ENCODE results near the gene STARD6.
"Not testable (repeated sequence)": the region's sequence is repeated elsewhere in the genome, so short reads cannot be mapped to it uniquely, and the experiment has no call there.

Gene STARD6

DNA sequence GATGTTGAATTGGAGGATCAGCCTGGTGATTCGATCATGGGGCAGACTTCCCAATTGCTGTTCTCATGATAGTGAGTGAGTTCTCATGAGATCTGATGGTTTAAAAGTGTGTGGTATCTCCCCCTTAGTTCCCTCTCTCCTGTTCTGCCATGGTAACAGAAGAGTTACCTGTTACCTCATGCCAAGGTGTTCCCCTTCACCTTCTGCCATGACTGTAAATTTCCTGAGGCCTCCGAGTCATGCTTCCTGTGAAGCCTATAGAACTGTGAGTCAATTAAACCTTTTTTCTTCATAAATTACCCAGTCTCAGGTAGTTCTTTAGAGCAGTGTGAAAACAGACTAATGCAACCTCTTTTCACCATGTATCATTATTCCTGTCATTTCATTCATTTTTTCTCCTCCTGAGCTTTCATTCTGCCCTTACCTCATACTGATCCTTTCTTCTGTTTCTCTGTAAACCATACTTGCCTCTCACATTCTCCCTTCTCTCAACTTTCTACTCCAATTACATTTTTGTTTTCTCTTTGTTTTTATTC is 22.0 kb downstream of the STARD6 start:
- no peak for DNase-seq

DNA sequence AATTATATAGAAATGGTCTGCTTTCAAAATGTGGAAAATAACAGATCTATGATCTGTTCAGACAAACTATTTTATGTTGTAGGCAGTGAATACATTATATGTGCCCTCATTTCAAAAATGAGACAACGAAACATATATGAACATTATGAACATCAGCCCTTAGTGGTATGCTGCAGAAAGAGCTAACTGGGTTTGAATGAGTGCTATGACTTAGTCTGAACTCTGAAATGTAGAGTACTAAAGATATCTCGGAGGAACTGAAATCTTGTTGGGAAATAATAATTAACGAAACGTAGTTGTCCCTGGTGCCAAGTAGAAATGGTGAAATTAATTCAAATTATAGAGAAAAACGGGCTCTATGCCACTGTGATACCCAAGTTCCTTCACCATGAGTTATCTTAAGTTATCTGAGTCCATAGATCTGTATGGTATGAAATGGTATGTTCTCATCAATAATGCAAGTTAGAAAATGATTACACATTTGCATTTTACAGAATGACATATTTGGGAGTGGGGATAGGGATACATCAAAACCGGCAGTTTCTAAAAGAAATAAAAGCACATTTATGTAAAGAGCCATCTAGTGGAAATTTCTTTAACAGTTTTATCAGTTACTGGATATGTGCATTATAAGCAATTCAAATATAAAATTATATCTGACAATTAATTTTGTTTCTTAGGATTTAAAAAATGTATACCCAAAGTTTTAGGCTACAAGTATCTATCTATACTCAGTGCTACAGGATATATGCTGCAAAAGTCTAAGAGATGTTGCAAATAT is 26.7 kb downstream of the STARD6 start:
- DNase-seq: no peak

DNA sequence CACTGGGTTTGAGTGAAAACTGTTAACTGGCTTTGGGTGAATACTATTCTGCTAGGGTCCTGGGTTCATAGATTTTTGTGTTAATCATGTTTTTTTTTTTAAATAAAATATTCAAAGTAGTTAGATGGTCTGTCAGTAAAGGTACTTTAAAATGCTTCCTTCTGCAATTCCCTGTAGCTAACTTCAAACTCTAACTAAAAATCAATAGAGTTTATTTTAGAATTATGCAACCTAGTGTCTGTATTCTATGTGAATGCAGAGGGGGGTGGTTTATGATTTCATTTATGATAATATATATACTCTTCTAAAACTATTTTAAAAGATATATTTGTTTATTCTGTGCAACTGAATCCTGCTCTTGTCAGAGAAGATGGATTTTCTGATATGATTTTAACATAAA is 27.9 kb downstream of the STARD6 start:
- DNase-seq: no peak

DNA sequence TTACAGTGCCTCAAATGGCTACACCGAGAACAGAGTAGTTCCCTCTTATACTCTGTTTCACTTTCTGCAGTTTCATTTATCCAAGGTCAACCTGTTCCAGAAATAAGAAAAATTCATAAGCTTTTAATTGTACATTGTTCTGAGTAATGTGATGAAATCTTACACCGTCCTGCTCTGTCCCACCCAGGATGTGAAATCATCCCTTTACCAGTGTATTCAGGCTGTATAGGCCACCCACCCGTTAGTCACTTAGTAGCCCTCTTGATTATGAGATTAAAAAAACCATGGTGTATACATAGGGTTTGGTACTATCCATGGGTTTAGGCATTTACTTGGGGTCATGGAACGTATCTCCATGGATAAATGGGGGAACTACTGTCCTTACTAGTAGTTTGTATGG is 29.8 kb downstream of the STARD6 start:
- no peak for DNase-seq

DNA sequence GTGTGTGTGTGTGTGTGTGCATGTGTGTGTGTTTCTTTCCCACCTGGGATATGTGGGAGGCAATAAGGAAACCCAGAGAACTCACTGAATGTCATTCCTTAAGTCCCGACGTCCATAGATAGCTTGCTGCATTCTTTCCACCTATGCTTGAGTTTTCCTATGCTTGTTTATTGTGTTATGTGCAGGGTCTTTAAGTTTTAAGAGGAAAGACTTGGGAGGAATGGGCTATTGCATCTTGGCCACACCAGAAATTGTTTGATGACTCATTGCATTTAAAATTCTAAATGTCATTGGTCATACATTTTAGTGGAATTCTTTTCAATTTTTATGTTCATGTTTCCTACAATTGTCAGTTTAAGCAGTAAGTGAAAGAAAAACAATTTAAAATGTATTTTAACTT is 33.7 kb downstream of the STARD6 start:
- no peak for DNase-seq

DNA sequence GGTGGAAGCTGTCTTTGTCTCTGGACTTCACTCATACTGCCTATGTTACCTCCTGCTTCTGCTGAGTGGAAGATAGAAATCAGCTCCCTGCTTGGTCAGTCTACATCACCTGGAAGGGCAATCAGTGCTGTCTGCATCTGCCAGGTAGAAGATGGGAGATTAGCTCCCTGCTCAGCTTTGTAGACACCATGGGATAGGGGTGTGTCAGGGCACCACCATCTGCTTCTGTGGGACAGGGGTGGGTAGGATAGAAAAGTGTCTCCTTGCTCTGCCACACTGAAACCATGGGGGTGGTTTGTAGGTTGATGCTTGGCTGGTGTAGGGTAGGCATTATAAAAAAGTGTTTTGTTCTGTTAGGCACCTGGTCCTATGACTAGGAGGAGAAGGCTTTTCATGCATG is 34.1 kb downstream of the STARD6 start:
- no peak for DNase-seq

DNA sequence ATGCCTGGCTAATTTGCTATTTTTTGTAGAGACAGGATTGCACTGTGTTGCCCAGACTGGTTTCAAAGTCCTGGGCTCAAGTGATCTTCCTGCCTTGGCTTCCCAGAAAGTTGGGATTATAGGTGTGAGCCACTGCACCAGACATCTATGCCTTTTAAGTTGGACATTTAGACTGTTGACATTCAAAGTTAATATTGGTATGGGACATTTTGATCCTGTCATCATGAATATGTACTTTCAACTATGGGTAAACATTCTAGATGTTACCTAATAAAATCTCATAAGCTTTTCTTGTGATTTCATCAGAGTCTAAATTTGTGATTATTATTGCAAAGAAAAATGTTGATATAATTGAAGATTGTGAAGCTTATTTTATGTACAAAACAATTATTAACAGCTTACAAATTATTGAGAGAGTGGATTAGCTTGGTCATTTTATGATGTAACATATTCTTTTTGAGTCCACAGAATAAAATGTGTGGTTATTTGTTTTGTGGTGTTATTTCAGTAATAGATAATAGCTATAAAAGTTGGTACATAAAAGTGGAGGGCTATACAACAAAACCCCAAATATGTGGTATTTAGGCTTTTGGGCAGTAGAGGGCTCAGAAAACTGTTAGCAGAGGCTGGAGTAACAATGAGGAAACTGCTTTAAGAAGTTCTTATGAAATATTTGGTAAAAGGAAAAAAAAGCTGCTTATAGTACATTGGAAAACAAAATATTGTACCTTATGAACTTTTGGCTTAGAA is 41.4 kb downstream of the STARD6 start:
- DNase-seq: no peak

DNA sequence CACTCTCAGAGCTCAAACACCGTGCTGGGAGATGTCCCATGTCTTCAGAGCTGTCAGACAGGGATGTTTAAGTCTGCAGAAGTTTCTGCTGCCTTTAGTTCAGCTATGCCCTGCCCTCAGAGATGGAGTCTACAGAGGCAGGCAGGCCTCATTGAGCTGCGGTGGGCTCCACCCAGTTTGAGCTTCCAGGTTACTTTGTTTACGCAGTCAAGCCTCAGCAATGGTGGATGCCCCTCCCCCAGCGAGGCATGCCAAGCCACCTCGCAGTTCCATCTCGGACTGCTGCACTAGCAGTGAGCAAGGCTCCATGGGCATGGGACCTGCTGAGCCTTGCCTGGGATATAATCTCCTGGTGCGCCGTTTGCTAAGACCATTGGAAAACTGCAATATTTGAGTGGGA is 48.1 kb downstream of the STARD6 start:
- DNase-seq: not testable (repeated sequence)

DNA sequence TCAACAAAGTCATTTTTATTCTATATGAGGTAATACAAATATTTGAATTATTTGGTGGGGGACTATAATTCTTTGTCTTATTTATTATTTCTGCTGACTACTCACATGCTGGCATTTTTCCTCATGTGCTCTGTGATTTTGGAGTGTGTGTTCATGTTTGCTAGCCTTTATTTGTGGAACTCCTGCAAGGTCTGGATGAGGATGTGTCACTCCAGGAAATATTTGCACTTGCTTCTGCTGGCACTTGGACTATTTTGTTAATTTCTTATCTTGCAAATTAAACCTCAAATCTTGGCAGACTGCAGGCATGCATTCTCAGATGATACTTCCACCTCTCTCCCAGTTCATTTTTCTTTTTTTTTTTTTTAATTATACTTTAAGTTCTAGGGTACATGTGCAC is 54.2 kb downstream of the STARD6 start:
- DNase-seq: no peak

DNA sequence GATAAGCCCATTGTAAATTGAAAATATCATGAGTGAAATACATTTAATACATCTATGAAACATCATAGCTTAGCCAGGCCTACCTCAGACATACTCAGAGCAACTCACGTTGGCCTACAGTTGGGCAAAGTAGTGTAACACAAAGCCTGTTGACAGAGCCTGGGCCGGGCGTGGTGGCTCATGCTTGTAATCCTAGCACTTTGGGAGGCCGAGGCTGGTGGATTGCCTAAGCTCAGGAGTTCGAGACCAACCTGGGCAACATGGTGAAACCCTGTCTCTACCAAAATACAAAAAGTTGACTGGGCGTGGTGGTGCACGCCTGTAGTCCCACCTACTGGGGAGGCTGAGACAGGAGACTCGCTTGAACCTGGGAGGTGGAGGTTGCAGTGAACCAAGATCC is 58.7 kb downstream of the STARD6 start:
- DNase-seq: not testable (repeated sequence)

DNA sequence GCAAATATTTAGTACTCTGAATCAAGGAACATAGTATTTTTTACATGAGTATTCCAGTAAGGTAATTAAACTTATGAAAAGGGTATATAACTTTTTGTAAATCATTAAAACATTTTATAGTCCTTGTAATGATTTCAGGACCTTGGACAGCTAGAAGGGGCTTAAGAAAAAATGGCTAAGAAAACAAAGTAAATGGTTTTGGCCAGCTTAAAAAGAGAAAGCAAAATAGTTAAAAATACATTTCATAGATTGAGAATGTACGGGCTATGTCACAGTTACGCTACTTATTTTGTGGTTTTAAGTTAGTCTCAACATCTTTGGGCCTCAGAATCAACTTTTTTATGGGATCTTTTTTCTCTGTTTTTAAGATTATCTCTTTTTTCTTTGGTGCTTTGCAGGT is 61.6 kb downstream of the STARD6 start:
- no peak for DNase-seq

DNA sequence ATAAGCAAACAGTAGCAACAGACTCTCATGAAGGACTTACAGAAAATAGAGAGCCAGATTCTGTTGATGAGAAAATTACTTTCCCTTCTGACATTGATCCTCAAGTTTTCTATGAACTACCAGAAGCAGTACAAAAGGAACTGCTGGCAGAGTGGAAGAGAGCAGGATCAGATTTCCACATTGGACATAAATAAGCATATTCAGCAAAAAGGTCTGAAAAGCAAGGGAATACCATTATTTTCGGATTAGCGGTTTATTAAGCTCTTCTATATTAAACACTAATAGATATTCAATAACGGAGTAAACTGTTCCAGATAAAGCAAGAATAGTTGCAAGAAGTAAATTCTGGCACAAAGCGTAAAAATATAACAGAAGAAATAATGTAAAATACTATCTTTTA is 63.4 kb downstream of the STARD6 start:
- DNase-seq: no peak

DNA sequence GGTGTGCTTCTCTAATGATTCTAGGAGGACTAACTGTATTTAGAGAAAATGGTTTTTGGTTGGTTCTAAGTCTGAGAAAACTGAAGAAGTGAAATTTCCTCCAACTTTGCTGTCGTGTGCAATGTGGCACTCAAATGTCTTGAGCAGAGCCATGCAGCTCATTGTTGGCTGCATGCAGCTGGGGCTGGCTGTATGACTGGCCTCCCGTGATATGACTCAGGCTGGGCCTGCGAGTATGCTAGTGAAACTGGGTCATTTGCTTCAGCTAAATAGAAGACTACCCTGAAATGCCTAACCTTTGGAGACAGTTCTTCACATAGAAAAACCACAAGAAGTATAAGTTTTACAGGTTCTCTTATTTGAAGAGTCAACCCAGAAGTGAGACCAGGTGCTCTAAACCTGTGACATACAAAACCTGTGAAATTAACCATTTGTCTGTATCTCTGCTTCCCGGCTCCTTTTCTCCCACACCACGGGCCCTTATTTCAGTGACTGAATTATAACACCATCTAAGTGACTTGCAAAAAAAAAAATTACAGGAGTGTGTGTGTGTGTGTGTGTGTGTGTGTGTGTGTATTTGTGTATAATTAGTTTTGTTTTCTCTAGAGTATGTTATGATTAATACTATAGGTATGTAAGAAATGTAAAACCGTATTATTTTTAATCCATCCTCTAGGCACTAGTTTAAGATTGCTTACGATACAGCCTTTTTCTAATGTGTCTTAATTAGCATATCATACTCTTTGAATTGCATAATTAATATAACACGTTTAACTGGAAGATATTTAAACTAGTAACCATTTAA is 72.5 kb downstream of the STARD6 start:
- peak in 1 of 14 donors; percentile 7 for DNase-seq

DNA sequence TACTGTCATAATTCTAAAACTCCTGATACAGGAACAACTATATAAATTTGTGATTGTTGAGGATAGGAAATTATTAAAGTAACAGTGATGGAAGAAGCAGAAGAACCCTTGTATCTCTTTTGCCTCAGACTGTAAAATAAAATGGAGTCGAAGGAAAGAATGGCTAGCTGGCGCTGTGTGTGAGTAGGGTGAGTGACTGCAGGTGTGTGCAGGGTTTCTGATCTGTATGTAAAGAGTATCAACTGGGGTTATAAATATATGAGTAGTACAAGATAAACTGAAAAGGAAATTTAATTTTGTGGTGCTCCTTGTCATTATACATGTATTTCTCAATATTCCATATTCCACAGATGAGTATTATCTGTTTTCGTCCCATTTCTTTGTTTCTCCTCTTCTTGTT is 73.1 kb downstream of the STARD6 start:
- no peak for DNase-seq

DNA sequence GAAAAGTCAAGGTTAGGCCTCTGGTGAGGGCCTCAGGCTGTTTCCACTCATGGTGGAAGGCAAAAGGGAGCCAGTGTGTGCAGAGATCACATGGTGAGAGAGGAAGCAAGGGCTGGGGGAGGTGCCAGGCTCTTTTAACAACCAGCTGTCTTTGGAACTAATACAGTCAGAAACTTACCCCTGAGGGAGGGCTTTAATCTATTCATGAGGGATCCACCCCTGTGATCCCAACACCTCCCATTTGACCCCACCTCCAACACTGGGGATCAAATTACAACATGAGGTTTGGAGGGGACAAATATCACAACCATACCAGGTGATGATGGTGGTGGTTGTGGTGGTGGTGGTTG is 77.5 kb downstream of the STARD6 start:
- no peak for DNase-seq

DNA sequence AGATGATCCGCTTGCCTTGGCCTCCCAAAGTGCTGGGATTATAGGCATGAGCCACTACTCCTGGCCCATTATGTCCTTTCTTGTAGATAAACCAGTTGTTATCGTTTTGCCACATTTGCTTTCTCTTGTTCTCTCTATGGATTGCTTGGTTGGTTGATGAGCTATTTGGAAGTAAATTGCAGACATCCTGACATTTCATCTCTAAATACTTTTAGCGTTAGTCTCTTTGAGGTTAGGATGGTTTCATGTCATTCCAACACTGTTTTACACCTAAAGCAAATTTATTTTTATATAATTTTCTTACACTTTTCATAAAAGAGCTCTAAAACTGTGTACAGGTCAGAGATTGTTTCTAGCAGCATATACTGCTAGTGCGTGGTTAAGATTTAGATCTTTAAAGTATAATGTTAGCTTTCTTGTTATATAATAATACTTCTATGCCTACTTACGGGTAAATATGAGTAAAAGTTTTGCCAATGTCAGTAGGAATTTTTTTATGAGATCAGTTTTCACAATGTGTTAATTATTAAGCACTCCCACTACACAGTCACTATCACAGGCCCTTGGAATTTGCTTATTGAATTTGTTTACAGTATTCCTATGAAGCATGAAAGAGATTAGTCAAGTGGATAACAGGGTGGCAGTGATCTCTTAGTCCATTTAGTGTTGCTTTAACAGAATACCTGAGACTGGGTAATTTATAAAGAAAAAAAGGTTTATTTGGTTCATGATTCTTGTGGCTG is 78.0 kb downstream of the STARD6 start:
- DNase-seq: no peak

DNA sequence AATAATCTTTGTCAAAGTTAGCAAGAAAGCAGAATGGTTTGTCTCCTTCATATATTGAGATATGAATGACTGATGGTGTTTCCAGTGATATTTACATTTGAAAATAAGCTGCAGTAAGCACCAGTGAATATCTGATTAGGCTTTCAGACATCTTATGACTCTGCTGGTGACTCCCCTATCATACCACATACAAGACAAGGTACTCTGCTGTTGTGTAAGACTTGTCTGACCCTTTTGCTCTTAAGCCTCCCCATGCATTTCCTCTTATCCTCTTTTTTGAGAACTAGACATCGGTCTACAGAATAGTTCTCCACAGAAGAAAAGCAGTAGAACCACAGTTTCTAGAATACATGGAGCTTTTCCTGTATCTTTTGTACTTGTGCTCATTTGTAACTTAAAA is 79.0 kb downstream of the STARD6 start:
- no peak for DNase-seq

DNA sequence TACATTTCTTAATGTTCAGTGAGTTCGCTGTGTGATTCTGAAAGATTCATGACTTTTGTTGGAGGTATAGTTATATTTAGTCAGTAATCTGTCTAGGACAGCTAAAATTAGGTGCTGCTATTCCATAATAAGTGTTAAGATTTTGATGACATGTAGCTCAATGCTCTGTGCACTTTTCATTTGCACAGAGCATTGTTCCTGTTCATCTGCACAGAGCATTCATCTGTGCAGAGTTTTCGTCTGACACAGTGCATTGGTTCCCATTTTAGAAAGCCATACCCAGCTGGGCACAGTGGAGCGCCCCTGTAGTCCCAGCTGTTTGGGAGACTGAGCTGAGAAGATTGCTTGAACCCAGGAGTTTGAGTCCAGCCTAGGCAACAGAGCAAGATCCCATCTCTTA is 79.8 kb downstream of the STARD6 start:
- no peak for DNase-seq
